OCI-LY7 (cell line): Measurements from ENCODE around the gene PDE9A. TPM values are rescaled to one million over a fixed set of nuclear protein-coding genes. Genes with fewer than 3 reads are reported as not detected.

ENCODE experiments used
- BruUV-seq: library from RNA; stranded (reverse); fragments of 400-500 nt; replicated peaks from 2 replicates; lab custom pipeline; 2021; lab: Mats Ljungman, UMichigan
- CTCF ChIA-PET: fragments of 300-600 bp; sonication (Branson Sonifier 250); formaldehyde crosslinking; loops from one replicate; lab custom pipeline; 2022; ENCODE audit warnings: antibody characterized with exemption; ENCODE audit not compliant: unreplicated experiment; lab: Charles Lee
- POLR2A ChIA-PET: fragments of 300-600 bp; sonication (Branson Sonifier 250); formaldehyde crosslinking; loops from one replicate; lab custom pipeline; 2022; ENCODE audit warnings: antibody characterized with exemption; lab: Charles Lee
- DNase-seq: peaks from one replicate; pipeline ENCODE4 v3.0.0-alpha.2; 2015; ENCODE audit warnings: low spot score
- H2AFZ ChIP-seq: fragments of 200-600 bp; sonication (generic), shearing (Covaris generic); 2 replicates; pipeline ENCODE4 v1.6.1; 2014; ENCODE audit warnings: mild to moderate bottlenecking, antibody characterized with exemption, low read length, moderate library complexity
- H3K27ac ChIP-seq: fragments of 200-600 bp; sonication (generic); 2 replicates; pipeline ENCODE4 v1.5.1; 2014; ENCODE audit warnings: mixed run types, low read depth, mild to moderate bottlenecking, moderate library complexity, low read length, inconsistent platforms; ENCODE audit not compliant: poor library complexity, severe bottlenecking
- H3K36me3 ChIP-seq: fragments of 200-600 bp; sonication (generic); 2 replicates; pipeline ENCODE4 v1.6.1; 2014; ENCODE audit warnings: mild to moderate bottlenecking, antibody characterized with exemption, low read length, moderate library complexity, mixed read lengths; ENCODE audit not compliant: insufficient read depth
- H3K4me1 ChIP-seq: fragments of 200-600 bp; sonication (generic); 2 replicates; pipeline ENCODE4 v1.5.1; 2014; ENCODE audit warnings: mild to moderate bottlenecking, low read length; ENCODE audit not compliant: insufficient read depth, poor library complexity, severe bottlenecking
- H3K4me2 ChIP-seq: fragments of 200-600 bp; sonication (generic); 2 replicates; pipeline ENCODE4 v1.6.1; 2014; ENCODE audit warnings: mild to moderate bottlenecking, low read length
- H3K4me3 ChIP-seq: fragments of 200-600 bp; sonication (generic); 2 replicates; pipeline ENCODE4 v1.5.1; 2014; ENCODE audit warnings: mild to moderate bottlenecking, low read depth, low read length; ENCODE audit not compliant: poor library complexity, severe bottlenecking
- H3K79me2 ChIP-seq: fragments of 200-600 bp; sonication (generic); 2 replicates; pipeline ENCODE4 v1.6.1; 2016; ENCODE audit warnings: low read depth, mild to moderate bottlenecking, low read length, moderate library complexity, mixed read lengths; ENCODE audit not compliant: insufficient read depth
- H3K9me2 ChIP-seq: fragments of 200-600 bp; sonication (generic); 2 replicates; pipeline ENCODE4 v1.6.1; 2016; ENCODE audit warnings: mild to moderate bottlenecking, low read length, mixed read lengths; ENCODE audit not compliant: insufficient read depth
- H3K9me3 ChIP-seq: fragments of 200-600 bp; sonication (generic); 2 replicates; pipeline ENCODE4 v1.6.1; 2014; ENCODE audit warnings: mild to moderate bottlenecking, mixed run types, low read length, mixed read lengths
- H4K20me1 ChIP-seq: fragments of 200-600 bp; sonication (generic); 2 replicates; pipeline ENCODE4 v1.6.1; 2014; ENCODE audit warnings: mild to moderate bottlenecking, antibody characterized with exemption, low read length, moderate library complexity, mixed read lengths; ENCODE audit not compliant: insufficient read depth
- EZH2phosphoT487 ChIP-seq: fragments of 200-600 bp; sonication (generic); IDR thresholded peaks from 2 replicates; pipeline ENCODE4 v1.6.1; 2018; ENCODE audit warnings: low read depth, borderline replicate concordance, mild to moderate bottlenecking, mixed run types, antibody characterized with exemption, low read length, moderate library complexity, mixed read lengths
- intact Hi-C: fragments of 100-400 bp; cut with micrococcal nuclease; formaldehyde crosslinking; loops from one replicate; pipeline ENCODE4 v1.10.0; 2022; ENCODE audit not compliant: unreplicated experiment
- total RNA-seq, 2 experiments: library from RNA; depleted of rRNA in 1 of 2; stranded (reverse); fragments of >200 nt in 1 of 2; shearing (Covaris generic) in 1 of 2; gene quantifications; 2 replicates each; pipeline ENCODE4 v1.2.3, GENCODE V29; 2014 to 2022
- TF ChIP-seq, protein P1 (sequence below): fragments of 200-600 bp; sonication (generic); conservative IDR thresholded peaks from 2 replicates; pipeline ENCODE4 v1.5.1; 2014; ENCODE audit warnings: mild to moderate bottlenecking, antibody characterized with exemption, low read length, moderate library complexity, mixed read lengths

Gene PDE9A
- total RNA-seq, 2 experiments from 2014 or later: 11.4 to 22.4 TPM

DNA sequence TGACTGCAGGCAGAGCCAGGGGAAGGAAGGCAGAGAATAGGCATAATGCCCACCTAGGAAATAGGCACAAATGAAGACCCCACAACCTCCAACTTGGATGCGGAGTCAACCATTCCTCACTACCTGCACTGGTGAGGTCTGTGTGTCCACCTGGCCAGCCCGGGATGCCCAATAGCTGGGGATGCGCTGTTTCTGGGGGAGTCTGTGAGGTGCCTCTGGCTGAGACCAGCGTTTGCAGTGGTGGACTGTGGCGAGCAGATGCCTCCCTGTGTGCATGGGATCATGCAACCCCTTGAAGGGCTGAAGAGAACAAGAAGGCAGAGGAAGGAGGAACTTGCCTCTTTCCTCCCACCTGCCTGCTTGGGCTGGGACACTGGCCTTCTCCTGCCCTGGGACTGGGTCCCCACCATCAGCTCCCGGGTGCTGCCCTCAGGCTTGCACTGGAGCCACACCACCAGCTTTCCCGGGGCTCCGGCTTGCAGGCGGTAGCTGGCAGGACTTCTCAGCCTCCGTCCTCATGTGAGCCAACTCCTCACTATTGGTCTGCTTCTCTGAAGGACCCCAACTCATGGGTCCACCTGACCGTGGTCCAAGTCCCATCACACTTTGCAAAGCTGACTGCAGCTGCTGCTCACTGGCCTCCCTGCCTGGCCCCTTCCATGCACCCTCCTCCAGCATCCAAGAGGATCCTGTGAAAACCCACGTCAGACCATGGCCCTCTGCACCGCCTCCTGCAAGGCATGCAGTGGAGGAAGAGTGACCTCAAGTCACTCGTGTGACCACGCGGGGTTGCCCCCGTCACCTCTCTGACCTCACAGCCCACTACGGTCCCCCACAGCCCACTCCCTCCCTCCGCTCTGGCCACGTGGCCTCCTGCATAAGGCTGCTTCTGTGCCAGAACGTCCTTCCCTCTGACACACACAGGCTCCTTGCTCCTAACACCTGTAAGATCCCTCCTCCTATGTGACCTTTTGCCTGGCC is 2.7 kb upstream of the PDE9A start:
- Histone ChIP-seq H3K4me1 (peaks cover 23% of the 10 kb centered on the region), H3K4me2 (no peak overlapping the region), H2AFZ (no peak overlapping the region), H3K9me3 (no peaks in the 10 kb centered on the region), H3K79me2 (no peaks in the 10 kb centered on the region), H3K9me2 (no peaks in the 10 kb centered on the region), H4K20me1 (no peaks in the 10 kb centered on the region), H3K27ac (no peak overlapping the region), H3K36me3 (no peaks in the 10 kb centered on the region), H3K4me3 (no peak overlapping the region)
- intact Hi-C loops: loop anchor here (10.0 kb wide), 3 partner anchors 116 to 1004 kb away; partner anchors contain the start of genes HSF2BP, PKNOX1 and RRP1B
- no TSS peak for BruUV-seq
- no peak for TF ChIP-seq EZH2phosphoT487
- TF ChIP-seq, protein P1, sequence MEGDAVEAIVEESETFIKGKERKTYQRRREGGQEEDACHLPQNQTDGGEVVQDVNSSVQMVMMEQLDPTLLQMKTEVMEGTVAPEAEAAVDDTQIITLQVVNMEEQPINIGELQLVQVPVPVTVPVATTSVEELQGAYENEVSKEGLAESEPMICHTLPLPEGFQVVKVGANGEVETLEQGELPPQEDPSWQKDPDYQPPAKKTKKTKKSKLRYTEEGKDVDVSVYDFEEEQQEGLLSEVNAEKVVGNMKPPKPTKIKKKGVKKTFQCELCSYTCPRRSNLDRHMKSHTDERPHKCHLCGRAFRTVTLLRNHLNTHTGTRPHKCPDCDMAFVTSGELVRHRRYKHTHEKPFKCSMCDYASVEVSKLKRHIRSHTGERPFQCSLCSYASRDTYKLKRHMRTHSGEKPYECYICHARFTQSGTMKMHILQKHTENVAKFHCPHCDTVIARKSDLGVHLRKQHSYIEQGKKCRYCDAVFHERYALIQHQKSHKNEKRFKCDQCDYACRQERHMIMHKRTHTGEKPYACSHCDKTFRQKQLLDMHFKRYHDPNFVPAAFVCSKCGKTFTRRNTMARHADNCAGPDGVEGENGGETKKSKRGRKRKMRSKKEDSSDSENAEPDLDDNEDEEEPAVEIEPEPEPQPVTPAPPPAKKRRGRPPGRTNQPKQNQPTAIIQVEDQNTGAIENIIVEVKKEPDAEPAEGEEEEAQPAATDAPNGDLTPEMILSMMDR: no peak
- ChIA-PET POLR2A (no interaction called here), CTCF (no interaction called here)
- DNase-seq: no peak

DNA sequence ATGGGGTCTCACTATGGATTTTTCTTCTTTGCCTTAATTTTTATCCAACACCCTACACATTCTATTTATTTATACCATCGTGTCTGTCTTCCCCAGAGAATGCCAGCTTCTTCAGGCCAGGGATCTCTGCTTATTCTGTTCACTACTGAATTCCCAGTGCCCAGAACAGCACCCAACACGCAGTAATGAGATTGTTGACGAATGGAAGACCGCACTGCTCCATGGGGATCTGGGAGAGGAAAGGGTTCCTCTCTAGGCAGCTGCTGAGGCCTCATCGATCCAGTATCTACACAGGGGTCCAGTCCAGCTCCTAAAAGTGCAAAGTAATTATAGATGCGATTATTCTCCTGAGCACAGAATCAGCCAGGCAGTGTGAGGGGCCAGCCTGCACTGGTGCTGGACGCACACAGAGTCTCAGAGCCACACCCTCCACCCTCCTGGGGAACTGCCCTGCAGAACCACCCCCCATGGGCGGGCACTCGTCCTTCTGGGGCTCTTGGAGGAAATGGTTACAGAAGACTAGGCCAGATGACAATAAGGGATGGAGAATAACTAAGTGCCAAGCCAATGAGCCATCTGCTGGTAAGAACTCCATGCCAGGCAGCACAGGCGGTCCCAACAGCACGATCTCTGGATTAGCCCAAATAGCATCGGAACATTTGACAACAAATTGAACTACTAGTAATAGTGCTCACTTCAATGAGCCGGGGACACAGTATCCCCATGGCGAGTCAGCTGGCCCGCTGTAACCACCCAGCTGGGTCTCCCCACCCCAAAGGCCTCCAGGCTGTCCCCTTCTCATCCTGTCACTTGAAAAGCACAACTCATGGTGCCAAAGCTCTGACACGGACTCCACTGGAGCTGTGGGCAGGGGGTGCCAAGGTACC is 1.7 kb upstream of the PDE9A start:
- peaks cover 33% of the 10 kb centered on the region for H3K4me1 ChIP-seq
- no peaks in the 10 kb centered on the region for H3K36me3 ChIP-seq
- H3K4me3 ChIP-seq: no peak overlapping the region
- no peak overlapping the region for H3K27ac ChIP-seq
- H3K79me2 ChIP-seq: peaks cover 7% of the 10 kb centered on the region; the same call in 1 of the 2 replicates
- intact Hi-C loops: loop anchor here (10.0 kb wide), 3 partner anchors 117 to 1003 kb away; partner anchors contain the start of genes HSF2BP, PKNOX1 and RRP1B
- no peaks in the 10 kb centered on the region for H4K20me1 ChIP-seq
- no peak overlapping the region for H2AFZ ChIP-seq
- POLR2A ChIA-PET: interaction anchor here (0.6 kb wide), 1 partner anchor 9 kb away, joined by 3 read pairs; no protein-coding TSS in a partner anchor
- H3K9me2 ChIP-seq: no peaks in the 10 kb centered on the region
- TF ChIP-seq, protein P1: no peak
- no peak for TF ChIP-seq EZH2phosphoT487
- H3K9me3 ChIP-seq: no peaks in the 10 kb centered on the region
- CTCF ChIA-PET: no interaction called here
- no peak overlapping the region for H3K4me2 ChIP-seq
- no peak for DNase-seq
- BruUV-seq: no TSS peak
